Fibroblast of pulmonary artery (primary cell): ENCODE data around the gene EYS.

Experiments
- DNase-seq: peaks from one replicate; pipeline ENCODE4 v3.0.0-alpha.2; 2010; ENCODE audit warnings: low read depth
- H3K4me3 ChIP-seq: replicated peaks from 2 replicates; pipeline ENCODE4 v1.5.1; 2011; ENCODE audit warnings: low read depth, mild to moderate bottlenecking, control low read depth, low read length, moderate library complexity
- TF ChIP-seq, protein P1 (sequence below): IDR thresholded peaks from 2 replicates; pipeline ENCODE4 v1.5.1; 2011; ENCODE audit warnings: mild to moderate bottlenecking, control low read depth, low read length, inconsistent platforms; ENCODE audit errors: missing control alignments

Gene EYS

DNA sequence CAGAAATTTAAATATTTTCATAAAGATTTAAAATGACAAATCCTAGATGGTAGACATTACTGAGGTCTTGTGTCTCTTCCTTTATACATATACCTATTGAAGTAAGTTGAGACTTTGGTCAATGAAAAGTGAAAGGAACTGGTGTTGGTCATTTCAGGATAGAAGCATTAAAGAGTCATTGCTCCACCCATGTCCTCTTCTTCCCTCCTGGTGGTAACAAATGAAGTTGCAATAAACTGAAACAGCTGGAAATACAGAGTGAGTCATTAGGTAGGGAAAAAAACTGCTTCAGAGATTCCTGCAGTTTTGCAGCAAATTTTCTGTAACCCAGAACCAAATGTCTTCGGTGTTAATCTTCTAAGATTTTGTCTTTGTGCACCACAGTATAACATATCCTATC, 448.0 kb downstream of the EYS start:
- no peak overlapping the region for H3K4me3 ChIP-seq
- TF ChIP-seq, protein P1, sequence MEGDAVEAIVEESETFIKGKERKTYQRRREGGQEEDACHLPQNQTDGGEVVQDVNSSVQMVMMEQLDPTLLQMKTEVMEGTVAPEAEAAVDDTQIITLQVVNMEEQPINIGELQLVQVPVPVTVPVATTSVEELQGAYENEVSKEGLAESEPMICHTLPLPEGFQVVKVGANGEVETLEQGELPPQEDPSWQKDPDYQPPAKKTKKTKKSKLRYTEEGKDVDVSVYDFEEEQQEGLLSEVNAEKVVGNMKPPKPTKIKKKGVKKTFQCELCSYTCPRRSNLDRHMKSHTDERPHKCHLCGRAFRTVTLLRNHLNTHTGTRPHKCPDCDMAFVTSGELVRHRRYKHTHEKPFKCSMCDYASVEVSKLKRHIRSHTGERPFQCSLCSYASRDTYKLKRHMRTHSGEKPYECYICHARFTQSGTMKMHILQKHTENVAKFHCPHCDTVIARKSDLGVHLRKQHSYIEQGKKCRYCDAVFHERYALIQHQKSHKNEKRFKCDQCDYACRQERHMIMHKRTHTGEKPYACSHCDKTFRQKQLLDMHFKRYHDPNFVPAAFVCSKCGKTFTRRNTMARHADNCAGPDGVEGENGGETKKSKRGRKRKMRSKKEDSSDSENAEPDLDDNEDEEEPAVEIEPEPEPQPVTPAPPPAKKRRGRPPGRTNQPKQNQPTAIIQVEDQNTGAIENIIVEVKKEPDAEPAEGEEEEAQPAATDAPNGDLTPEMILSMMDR = peak; percentile 35
- DNase-seq = peak; percentile 33

DNA sequence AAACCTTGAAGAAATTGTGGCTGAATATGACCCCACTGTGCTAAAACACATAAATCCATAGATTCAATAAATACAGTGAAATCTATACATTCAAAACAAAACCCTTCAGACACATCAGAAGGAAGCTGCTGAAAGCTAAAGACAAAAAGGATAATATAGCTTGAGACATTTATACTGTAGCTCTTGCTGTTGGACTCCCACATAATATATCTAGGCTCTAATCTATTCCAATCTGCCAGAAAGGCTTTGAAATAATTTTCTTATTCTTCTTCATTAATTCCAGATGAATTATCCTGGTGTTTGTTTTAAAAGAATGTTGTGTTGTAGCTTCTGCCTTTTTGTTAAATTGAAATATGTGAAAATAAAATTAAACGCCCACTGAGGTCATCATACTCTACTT, 454.0 kb downstream of the EYS start:
- TF ChIP-seq, protein P1 = no peak
- DNase-seq = no peak
- no peak overlapping the region for H3K4me3 ChIP-seq

DNA sequence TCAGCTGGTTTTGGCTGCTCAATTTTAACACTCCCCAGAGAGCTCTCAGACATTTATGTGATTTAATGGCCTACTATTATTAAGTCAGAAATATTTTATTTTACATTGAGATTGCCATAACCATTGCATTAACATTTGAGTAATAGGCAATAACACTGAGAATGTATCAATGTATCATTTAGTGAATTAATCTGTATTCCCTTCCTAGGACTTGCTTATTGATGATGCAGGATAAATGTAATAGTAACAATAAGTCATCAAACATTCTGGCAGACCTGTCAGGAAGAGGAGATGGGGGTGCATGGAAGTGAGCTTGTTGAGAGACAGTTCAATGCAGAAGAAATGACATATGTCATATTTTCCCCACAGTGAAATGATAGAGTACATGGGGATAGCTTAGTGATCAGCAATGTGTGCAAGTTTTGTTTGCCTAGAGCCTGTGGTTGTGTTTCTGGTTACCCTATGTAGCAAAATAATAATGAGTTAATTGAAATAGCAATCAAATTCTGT, 458.9 kb downstream of the EYS start:
- no peak overlapping the region for H3K4me3 ChIP-seq
- no peak for DNase-seq
- TF ChIP-seq, protein P1 = no peak

DNA sequence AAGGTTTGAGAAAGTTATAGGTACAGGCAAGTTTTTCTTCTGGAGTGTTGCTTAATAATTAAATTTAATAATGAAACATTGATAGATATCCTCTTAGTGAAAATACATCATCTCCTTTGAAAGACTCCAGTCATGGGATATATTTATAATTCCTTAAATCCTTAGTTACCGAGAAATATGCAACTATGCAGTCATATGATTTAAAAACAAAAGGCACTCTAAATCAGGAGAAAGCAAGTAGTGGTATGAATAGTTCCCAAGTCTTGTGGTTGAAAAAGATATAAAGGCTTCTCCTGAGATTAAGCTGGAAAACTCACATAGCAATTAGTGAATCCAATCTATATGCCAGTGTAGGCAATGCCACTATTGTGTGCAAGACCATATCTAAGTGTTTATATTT, 475.4 kb downstream of the EYS start:
- TF ChIP-seq, protein P1 = no peak
- no peak overlapping the region for H3K4me3 ChIP-seq
- no peak for DNase-seq

DNA sequence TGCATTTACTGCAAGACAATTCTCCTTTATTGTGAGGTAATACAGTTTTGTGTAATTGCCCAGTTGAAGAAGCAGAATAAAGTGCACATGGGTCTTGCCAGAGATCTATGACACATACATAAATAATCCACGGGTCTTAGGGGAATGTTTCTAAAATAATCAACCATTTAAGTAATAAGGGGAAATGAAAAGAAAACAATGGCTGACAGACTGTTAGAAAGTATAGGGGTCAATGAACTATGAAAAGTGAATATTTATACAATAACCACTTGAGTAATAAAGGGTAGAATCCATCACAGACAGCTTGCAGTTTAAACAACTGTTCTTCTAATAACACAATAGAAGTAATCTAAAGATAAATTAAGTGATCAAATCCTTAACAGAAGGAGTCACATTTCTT, 477.2 kb downstream of the EYS start:
- DNase-seq = peak; percentile 38
- no peak overlapping the region for H3K4me3 ChIP-seq
- TF ChIP-seq, protein P1 = no peak

DNA sequence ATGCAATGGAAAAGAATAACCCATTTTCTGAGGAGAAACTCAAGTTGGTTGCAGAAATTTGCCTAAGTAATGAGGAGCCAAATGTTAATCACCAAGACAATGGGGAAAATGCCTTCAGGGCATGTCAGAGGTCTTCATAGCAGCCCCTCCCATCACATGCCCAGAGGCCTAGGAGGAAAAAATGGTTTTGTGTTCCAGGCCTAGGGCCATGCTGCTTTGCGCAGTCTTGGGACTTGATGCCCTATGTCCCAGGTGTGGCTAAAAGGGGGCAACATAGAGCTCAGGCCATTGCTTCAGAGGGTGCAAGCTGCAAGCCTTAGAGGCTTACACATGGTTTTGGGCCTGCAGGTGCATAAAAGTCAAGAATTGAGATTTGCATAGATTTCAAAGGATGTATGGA, 485.9 kb downstream of the EYS start:
- TF ChIP-seq, protein P1 = no peak
- no peak for DNase-seq
- H3K4me3 ChIP-seq = no peak overlapping the region

DNA sequence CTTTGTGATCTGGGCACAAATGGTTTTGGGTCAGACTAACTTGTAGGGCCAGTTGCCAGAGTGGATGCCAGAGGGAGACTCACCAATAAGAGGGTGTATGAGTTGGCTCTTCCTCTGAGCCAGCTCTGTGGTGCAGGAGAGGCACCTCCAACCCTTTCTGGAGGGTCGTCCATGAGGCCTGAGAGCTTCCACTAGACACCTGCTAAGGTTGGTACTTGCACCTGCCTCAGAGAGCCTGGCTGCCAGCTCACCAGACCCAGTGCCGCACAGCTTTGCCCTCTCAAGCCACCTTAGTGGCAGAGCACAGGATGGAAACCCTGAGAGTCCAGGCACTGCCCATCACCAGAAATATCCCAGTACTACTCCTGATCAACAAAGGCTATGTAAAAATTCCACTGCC, 504.3 kb downstream of the EYS start:
- H3K4me3 ChIP-seq = no peak overlapping the region
- TF ChIP-seq, protein P1 = no peak

More for the DNA sequence above, 504.3 kb downstream of the EYS start:
- no peak for DNase-seq
